Activated CD4-positive, alpha-beta T cell treated with anti-CD3 and anti-CD28 coated beads, Interleukin-2, amount 10 ng/mL, durations not matched to agents 7 days and 5 days (primary cell): ENCODE data around the gene ATF6B. TPM values are rescaled to one million over a fixed set of nuclear protein-coding genes. Genes with fewer than 3 reads are reported as not detected.

Source experiments
- CTCF ChIA-PET: fragments of 350-600 bp; sonication (Branson Sonifier 250); formaldehyde crosslinking; loops from one replicate; lab custom pipeline; 2021; ENCODE audit warnings: antibody characterized with exemption; lab: Charles Lee
- POLR2A ChIA-PET: fragments of 350-600 bp; sonication (Branson Sonifier 250); formaldehyde crosslinking; loops from one replicate; lab custom pipeline; 2021; ENCODE audit warnings: antibody characterized with exemption; lab: Charles Lee
- DNase-seq: peaks from one replicate; pipeline ENCODE4 v3.0.0-alpha.2; 2020
- H3K27ac Mint-ChIP-seq: one replicate; pipeline ENCODE4 v1.8.0; 2021; ENCODE audit warnings: mild to moderate bottlenecking, moderate library complexity, mixed read lengths
- H3K27me3 Mint-ChIP-seq: one replicate; pipeline ENCODE4 v1.8.0; 2021; ENCODE audit warnings: mixed read lengths
- H3K36me3 Mint-ChIP-seq: one replicate; pipeline ENCODE4 v1.8.0; 2021; ENCODE audit warnings: low read depth, mixed read lengths
- H3K4me1 Mint-ChIP-seq: one replicate; pipeline ENCODE4 v1.8.0; 2021; ENCODE audit warnings: mixed read lengths
- H3K4me3 Mint-ChIP-seq: one replicate; pipeline ENCODE4 v1.8.0; 2021; ENCODE audit warnings: mild to moderate bottlenecking, moderate library complexity, mixed read lengths
- H3K9me3 Mint-ChIP-seq: one replicate; pipeline ENCODE4 v1.8.0; 2021; ENCODE audit warnings: mixed read lengths
- total RNA-seq, 2 experiments: library from RNA; stranded (reverse); gene quantifications; one replicate each; pipeline ENCODE4 v1.2.3, GENCODE V29; 2021

The ATF6B gene
- total RNA-seq, 2 experiments from 2014 or later = 141 to 142 TPM

DNA sequence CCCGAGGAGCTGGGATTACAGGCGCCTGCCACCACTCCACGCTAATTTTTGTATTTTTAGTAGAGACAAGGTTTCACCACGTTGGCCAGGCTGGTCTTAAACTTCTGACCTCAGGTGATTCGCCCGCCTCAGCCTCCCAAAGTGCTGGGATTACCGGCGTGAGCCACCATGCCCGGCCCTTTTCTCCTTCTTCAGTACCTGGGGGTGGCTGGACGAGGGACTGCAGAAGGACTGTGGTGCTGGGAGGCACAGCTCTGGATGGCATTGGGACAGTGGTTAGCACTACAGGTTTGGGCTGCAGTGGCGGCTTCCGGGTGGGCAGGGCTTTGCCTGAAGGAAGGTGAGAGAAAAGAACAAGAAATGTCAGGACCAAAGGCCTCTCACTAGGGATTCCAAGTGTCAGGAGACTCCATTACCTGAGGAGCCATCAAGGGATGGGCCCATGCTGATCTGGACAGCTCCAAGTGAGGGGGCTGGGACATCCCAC lies 7.4 kb downstream of the ATF6B start:
- CTCF ChIA-PET = interaction anchor here (1.9 kb wide), 1 partner anchor 10 kb away, joined by 6 read pairs; no protein-coding TSS in a partner anchor
- Mint-ChIP-seq H3K4me1 (peaks cover 17% of the 10 kb centered on the region), H3K9me3 (no peaks in the 10 kb centered on the region), H3K27ac (no peak overlapping the region), H3K36me3 (peaks cover 58% of the 10 kb centered on the region), H3K4me3 (no peak overlapping the region), H3K27me3 (no peaks in the 10 kb centered on the region)
- DNase-seq = no peak
- POLR2A ChIA-PET = no interaction called here

DNA sequence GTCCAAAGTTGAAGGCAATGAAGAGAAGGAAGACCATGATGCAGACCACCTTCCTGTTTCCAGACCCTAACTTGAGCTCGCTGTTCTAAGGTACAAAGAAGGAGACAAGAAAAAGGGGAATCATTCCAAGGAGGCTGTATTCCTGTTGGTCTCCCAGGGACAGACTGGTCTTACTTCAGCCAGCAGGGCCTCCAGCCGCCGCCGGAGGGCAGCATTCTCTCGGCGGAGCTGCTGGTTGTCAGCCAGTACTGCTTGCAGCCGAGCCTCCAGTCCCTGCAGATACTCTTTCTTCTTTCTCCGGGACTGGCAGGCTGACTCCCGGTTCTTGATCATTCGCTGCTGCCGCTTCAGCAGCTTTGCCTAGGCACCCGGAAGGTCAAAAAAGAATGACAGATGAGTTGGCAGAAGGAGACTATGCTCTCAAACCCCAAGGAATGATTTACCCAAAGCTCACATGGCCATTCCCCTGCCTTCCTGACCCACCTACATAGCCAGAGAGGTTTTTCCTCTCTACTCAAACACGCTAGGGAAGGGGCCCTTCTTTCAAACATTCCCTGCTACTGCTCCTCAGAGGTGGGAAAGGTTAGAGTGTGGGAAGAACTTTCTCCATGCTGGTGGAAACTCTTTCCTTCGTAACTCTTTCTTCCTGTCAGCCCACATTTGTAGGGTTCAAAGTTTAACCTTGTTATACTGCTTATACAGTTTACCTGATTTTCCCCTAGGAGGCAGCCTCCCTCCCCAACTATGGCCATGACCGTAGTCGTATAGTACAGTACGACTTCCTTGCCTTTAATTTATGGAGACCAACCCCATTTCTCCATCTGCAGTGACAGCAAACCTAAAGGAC lies 9.0 kb downstream of the ATF6B start:
- Mint-ChIP-seq H3K27ac (peak overlapping the region; percentile 81), H3K9me3 (no peaks in the 10 kb centered on the region), H3K4me1 (peaks cover 10% of the 10 kb centered on the region), H3K27me3 (no peaks in the 10 kb centered on the region), H3K36me3 (peaks cover 52% of the 10 kb centered on the region), H3K4me3 (no peak overlapping the region)
- POLR2A ChIA-PET = no interaction called here
- peak; percentile 77 for DNase-seq
- CTCF ChIA-PET = interaction anchor here (0.6 to 1.8 kb wide), 10 partner anchors 9 to 837 kb away, joined by 3 to 20 read pairs (median 4); partner anchors contain the start of genes ATF6B and FKBPL

DNA sequence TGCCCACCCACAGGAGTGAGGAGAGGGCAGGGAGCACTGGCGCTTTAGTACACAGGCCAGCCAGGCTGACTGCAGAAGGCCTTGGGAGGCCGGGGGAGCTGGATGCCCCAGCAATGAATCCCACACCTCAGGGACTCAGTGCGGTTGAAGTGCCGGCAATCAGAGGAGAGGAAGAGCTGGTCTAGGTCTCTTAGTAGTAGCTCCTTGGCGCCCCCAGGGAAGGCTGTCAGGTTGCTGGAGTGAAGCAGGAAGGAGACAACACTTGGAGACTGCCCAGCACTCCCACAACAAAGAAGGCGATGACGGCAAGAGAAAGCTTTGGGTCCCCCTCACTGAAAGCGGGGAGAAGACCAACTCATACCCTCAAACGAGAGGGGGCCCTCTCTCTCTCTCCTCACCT lies 10.6 kb downstream of the ATF6B start:
- H3K4me3 Mint-ChIP-seq = no peak overlapping the region
- no peak overlapping the region for H3K27ac Mint-ChIP-seq
- CTCF ChIA-PET = interaction anchor here (0.9 to 1.2 kb wide), 4 partner anchors 11 to 78 kb away, joined by 3 to 4 read pairs (median 4); no protein-coding TSS in a partner anchor
- H3K9me3 Mint-ChIP-seq = no peaks in the 10 kb centered on the region
- POLR2A ChIA-PET = no interaction called here
- peaks cover 44% of the 10 kb centered on the region for H3K36me3 Mint-ChIP-seq
- peaks cover 10% of the 10 kb centered on the region for H3K4me1 Mint-ChIP-seq
- no peak for DNase-seq
- H3K27me3 Mint-ChIP-seq = no peaks in the 10 kb centered on the region

DNA sequence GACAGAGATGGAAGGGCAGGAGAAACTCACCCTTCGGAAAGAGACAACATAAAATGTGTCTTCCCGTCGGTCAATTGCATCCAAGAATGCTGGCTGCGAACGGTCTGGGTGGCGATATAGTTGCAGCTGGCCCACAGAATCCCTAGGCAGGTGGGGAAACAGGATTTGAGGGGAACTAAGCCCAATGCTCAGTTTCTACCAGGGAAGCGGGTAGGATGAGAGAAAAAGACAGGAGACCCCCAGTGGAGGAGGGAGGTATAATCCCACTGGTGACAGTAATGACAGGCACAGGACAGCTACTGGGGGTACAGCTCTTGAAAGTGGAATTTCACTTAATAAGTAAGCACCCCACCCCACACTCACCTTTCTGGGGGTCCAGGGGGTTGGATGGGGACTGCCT lies 11.4 kb downstream of the ATF6B start:
- ChIA-PET CTCF (interaction anchor here (0.9 to 1.2 kb wide), 4 partner anchors 12 to 79 kb away, joined by 3 to 4 read pairs (median 4); no protein-coding TSS in a partner anchor), POLR2A (no interaction called here)
- Mint-ChIP-seq H3K27me3 (no peaks in the 10 kb centered on the region), H3K4me1 (peaks cover 10% of the 10 kb centered on the region), H3K4me3 (no peak overlapping the region), H3K36me3 (peaks cover 38% of the 10 kb centered on the region), H3K9me3 (no peaks in the 10 kb centered on the region), H3K27ac (no peak overlapping the region)
- DNase-seq = peak; percentile 26

DNA sequence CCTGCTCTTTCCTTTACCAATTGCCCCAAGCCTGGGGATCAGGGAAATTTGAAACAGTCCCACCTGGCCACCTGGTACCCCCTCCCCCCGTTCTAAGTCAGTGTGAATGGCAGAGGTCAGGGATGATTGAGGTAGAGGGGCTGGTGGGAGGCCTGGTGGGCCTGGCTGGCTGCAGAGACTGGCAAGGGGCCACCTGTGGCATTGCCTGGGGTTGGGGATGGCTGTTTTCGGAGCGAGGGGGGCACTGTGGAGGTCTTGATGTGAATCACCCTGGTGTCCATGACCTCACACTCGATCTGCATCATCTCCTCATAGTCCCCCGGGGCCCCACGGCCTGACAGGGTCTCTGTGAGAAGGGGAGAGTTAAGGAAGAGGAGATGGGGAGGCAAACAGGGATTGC lies 12.4 kb downstream of the ATF6B start:
- Mint-ChIP-seq H3K4me1 (peaks cover 10% of the 10 kb centered on the region), H3K4me3 (no peak overlapping the region), H3K36me3 (peaks cover 30% of the 10 kb centered on the region), H3K9me3 (no peaks in the 10 kb centered on the region), H3K27ac (no peak overlapping the region), H3K27me3 (no peaks in the 10 kb centered on the region)
- no peak for DNase-seq
- POLR2A ChIA-PET = no interaction called here
- CTCF ChIA-PET = no interaction called here

DNA sequence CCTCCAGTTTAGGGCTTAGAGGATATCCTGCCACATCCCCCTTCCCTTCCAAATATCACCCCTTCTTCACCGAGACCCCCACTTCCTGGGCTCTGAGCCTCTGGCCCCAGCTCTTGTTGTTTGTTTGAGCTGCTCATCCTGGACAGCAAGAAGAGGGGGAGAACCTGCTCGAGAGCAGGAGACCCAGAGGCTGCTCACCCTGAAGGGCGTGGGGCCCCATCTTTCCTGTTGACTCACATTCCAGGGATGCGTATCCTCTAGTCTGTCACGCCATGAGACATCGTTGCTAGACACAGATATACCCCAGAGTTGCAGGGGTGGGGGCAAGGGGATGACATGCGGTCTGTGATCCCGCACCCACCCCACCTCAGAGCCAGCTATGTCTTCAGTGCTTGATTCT lies 13.2 kb downstream of the ATF6B start:
- Mint-ChIP-seq H3K27ac (no peak overlapping the region), H3K27me3 (peaks cover under 1% of the 10 kb centered on the region), H3K4me1 (peaks cover 12% of the 10 kb centered on the region), H3K4me3 (no peak overlapping the region), H3K36me3 (peaks cover 25% of the 10 kb centered on the region), H3K9me3 (no peaks in the 10 kb centered on the region)
- CTCF ChIA-PET = interaction anchor here (0.7 kb wide), 1 partner anchor 724 kb away, joined by 4 read pairs; the partner anchor contains the start of gene TAP2
- DNase-seq = no peak
- POLR2A ChIA-PET = no interaction called here

DNA sequence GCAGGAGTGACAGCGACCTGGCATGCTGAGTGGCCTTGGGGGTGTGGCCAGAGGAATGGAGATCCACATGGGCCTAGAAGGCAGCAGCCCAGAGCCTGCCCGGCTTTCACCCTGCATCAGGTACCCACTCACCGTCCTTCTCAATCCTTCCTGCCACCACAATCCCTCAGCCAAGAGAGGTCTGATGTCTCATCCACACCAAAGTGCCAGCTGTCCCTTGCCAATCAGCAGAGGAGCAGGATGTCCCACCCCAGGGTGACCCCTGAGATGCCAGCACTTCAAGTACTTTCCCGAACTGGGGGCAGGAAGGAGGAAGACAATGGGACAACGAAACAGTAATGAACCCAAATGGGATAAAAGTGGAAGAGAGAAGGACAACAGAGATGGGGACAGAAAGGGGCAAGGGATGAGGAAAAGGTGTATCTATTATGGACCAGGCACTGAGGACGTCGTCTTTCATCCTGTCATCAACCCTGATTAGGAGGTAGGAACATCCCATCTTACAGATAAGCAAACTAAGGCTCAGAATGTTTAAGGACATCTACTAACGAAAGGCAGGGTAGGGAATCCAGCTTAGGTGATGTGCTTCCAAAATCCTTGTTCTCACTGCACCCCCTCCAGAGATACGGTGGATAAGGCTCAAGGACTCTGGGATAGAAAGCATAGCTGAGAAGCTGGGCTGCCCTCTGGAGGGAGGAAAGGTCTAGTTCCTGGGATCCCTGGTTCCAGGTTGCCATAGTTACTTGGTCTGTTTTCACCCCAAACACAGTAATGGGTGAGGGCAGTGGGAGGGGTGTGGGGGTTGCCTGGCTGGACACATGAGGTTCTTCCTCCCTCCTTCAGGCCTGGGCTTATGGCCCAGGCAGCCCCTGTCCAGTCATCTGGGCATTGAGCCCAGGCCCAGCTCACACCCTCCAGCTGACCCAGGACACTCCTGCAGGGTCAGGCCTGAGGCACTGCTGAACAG lies 14.4 kb downstream of the ATF6B start:
- Mint-ChIP-seq H3K4me3 (no peak overlapping the region), H3K27me3 (peaks cover 10% of the 10 kb centered on the region), H3K27ac (no peak overlapping the region), H3K4me1 (peaks cover 7% of the 10 kb centered on the region), H3K36me3 (peaks cover 15% of the 10 kb centered on the region), H3K9me3 (no peaks in the 10 kb centered on the region)
- no peak for DNase-seq
- POLR2A ChIA-PET = no interaction called here
- CTCF ChIA-PET = interaction anchor here (0.7 kb wide), 1 partner anchor 12 kb away, joined by 4 read pairs; no protein-coding TSS in a partner anchor

DNA sequence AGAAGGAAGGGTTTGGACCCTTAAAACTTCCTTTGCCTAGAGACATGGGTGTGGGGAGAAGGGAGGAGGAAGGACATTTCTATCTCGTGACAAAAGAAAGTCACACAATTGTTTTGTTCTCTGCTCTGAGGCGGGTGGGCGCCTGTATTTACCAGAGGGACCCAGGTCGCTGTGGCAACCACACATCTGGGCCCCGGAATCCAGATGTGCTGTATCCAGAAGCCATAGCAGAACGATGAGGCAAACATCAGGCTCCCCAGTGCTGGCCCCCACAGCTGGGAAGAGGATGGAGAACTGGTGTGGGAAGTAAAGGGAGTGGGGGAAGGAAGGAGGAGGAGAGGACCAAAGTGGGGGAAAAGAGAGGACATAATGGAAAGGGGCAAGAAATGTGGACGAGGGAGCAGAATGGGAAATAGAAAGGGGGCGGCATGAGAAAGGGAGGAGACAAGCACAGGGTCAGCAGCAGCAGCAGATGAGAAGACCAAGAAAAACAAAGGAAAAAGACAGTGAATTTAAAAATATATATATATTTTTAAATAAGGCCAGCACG lies 15.5 kb downstream of the ATF6B start:
- no peak overlapping the region for H3K27ac Mint-ChIP-seq
- H3K9me3 Mint-ChIP-seq = no peaks in the 10 kb centered on the region
- H3K36me3 Mint-ChIP-seq = peaks cover 10% of the 10 kb centered on the region
- ChIA-PET POLR2A (no interaction called here), CTCF (no interaction called here)
- DNase-seq = no peak
- peaks cover 20% of the 10 kb centered on the region for H3K27me3 Mint-ChIP-seq
- H3K4me1 Mint-ChIP-seq = peaks cover 7% of the 10 kb centered on the region
- no peak overlapping the region for H3K4me3 Mint-ChIP-seq

DNA sequence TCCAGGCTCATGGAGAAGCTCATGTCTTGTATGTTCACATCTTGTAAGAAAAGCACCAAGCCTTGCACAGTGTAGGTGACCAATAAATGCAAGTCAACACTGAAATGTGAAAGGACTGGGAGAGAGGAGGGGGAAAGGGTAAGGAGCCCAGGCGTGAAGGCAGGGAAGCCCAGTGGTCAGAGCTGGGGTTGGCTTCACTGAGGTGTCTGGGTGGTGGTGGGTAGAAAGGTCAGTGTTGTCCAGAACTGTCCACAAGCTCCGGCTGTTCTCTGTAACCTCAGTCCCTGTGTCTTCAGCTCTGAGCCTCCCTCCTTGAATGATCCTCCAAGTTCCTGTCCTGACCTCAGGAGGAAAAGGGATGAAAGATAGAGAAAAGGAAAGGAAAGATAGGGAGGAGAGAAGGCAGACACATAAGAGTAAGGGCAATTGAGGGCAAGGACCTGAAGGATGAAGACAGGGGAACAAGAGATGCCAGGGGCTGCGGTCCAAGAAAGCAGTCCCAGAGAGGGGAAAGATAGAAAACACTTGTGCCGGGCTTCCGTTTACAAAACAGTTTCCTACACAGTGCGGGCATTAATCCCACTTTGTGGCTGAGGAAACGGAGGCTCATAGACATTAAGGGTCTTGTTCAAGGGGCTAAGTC lies 16.5 kb downstream of the ATF6B start:
- H3K27me3 Mint-ChIP-seq = peaks cover 22% of the 10 kb centered on the region
- ChIA-PET CTCF (interaction anchor here (1.4 to 1.7 kb wide), 2 partner anchors 10 to 13 kb away, joined by 3 to 6 read pairs; no protein-coding TSS in a partner anchor), POLR2A (no interaction called here)
- H3K27ac Mint-ChIP-seq = no peak overlapping the region
- H3K36me3 Mint-ChIP-seq = peaks cover 5% of the 10 kb centered on the region
- DNase-seq = no peak
- H3K9me3 Mint-ChIP-seq = no peaks in the 10 kb centered on the region
- no peak overlapping the region for H3K4me3 Mint-ChIP-seq
- peaks cover 7% of the 10 kb centered on the region for H3K4me1 Mint-ChIP-seq

DNA sequence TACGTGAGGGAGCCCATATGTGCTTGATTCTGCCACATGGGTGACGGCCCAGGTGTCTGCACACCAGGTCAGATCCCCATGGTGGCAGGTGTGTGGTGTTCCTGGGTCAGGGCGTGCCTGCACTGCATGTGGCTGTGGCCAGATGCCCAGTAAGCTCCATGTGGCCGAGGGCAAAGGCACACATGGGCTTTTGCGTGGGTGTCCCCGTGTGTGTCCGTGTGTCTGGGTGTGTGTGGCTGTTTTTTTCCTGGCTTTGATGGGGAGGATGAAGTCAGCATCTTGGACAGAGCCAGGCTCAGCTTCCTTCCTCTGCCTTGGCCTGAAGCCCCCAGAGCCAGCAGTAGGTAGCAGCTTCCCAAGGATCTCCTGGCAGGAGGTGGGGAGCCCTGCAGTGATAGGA lies 17.4 kb downstream of the ATF6B start:
- POLR2A ChIA-PET = no interaction called here
- CTCF ChIA-PET = interaction anchor here (1.4 to 1.7 kb wide), 2 partner anchors 11 to 13 kb away, joined by 3 to 6 read pairs; no protein-coding TSS in a partner anchor
- Mint-ChIP-seq H3K36me3 (peaks cover 4% of the 10 kb centered on the region), H3K27me3 (peaks cover 22% of the 10 kb centered on the region), H3K9me3 (no peaks in the 10 kb centered on the region), H3K27ac (no peak overlapping the region), H3K4me1 (peaks cover 7% of the 10 kb centered on the region), H3K4me3 (no peak overlapping the region)
- DNase-seq = no peak

DNA sequence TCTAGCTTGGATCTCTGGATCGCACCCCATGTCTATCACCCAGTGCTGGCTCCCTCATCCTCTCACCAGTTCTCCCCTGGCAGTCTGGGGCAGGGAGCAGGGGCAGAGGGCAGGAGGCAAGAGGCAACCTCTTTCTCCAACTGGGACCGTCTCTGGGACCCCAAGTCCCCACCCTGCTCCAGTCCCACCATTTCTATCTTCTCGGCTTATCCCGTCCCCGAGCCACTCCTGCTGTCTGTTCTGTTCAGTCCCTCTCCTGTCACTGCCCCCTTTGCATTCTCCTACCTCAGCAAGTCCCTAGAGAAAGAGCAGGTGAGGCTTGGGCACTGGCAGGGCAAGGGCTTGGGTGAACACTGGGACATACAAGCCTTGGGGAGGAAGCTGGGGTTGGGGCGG lies 18.3 kb downstream of the ATF6B start:
- Mint-ChIP-seq H3K4me1 (peaks cover 7% of the 10 kb centered on the region), H3K4me3 (no peak overlapping the region), H3K27me3 (peaks cover 26% of the 10 kb centered on the region), H3K27ac (no peak overlapping the region), H3K9me3 (no peaks in the 10 kb centered on the region), H3K36me3 (peaks cover 2% of the 10 kb centered on the region)
- POLR2A ChIA-PET = no interaction called here
- CTCF ChIA-PET = no interaction called here
- no peak for DNase-seq
